ENCODE measurements around the gene CDKAL1. TPM values are rescaled to one million over a fixed set of nuclear protein-coding genes. Genes with fewer than 3 reads are reported as not detected.

Gene CDKAL1
- total and polyA plus RNA-seq, 10 of the 15 experiments (the other 5 are each of a cell fraction or from before 2014, with no cell fraction given), result 10.7 to 26.9 (median 17.3) TPM

- no peak for TF ChIP-seq KDM1A (IDR thresholded peaks at IDR 0.05; ENCODE audit: borderline replicate concordance)
- no peak for TF ChIP-seq SMAD5 (IDR thresholded peaks at IDR 0.05; ENCODE audit: low read depth)
- no peak for TF ChIP-seq NRF1 (conservative IDR thresholded peaks at IDR 0.05; ENCODE audit: low read depth, low read length)
- no peak for TF ChIP-seq RCOR1 (conservative IDR thresholded peaks at IDR 0.05; ENCODE audit: low read depth, low read length)
Observed at GRCh38 chr6:21132856-21133838, 598.9 kb downstream of the CDKAL1 start (continued).

GRCh38 chr6:21133901-21134300 is 599.6 kb downstream of the CDKAL1 start:
- SMC1A ChIA-PET (ENCODE audit: uncharacterized antibody, unreplicated experiment), result interaction anchor here (0.6 to 1.3 kb wide), 4 partner anchors 14 to 58 kb away, joined by 3 to 5 read pairs (median 4); no protein-coding TSS in a partner anchor
- H2AFZ ChIP-seq (ENCODE audit: control insufficient read depth, low read depth, low read length), result no peak overlapping the region
- no peak for FAIRE-seq
- H3K9me3 ChIP-seq (replicated peaks; ENCODE audit: control insufficient read depth, insufficient read depth, low read length), result no peaks in the 10 kb centered on the region
- in situ Hi-C loops (cut with MboI) (no loop called here), intact Hi-C loops (cut with micrococcal nuclease; ENCODE audit: unreplicated experiment) (no loop called here)
- CTCF ChIA-PET, result no interaction called here
- WGBS (ENCODE audit: insufficient coverage, insufficient replicate concordance, low lambda C conversion rate, missing lambda C conversion rate), result 88% methylated on average over 6 of the region's 6 CpGs
- ATAC-seq, result no peak
- H4K20me1 ChIP-seq (ENCODE audit: control insufficient read depth, insufficient read depth), result no peaks in the 10 kb centered on the region
- H3K79me2 ChIP-seq (ENCODE audit: control insufficient read depth, insufficient read depth, low read length), result no peaks in the 10 kb centered on the region
- no peaks in the 10 kb centered on the region for H3K36me3 ChIP-seq (ENCODE audit: control insufficient read depth in 2 of 2, insufficient read depth in 2 of 2, low read length in 1 of 2)
- no peak overlapping the region for H3K9ac ChIP-seq (ENCODE audit: control insufficient read depth, insufficient read depth, low read length)
- H3K4me3 ChIP-seq, result no peak overlapping the region
- TF ChIP-seq HDAC2 (IDR thresholded peaks at IDR 0.05) (no peak), PKNOX1 (IDR thresholded peaks at IDR 0.05) (no peak), SUPT20H (IDR thresholded peaks at IDR 0.05; ENCODE audit: borderline replicate concordance, control insufficient read depth, low read depth, low read length) (no peak), CEBPZ (IDR thresholded peaks at IDR 0.05; ENCODE audit: low read depth, low read length) (no peak), IRF4 (IDR thresholded peaks at IDR 0.05; ENCODE audit: low read depth, low read length) (no peak), NRF1 (conservative IDR thresholded peaks at IDR 0.05; ENCODE audit: low read depth, low read length) (no peak), BRCA1 (IDR thresholded peaks at IDR 0.05; ENCODE audit: low read depth, low read length) (no peak), TCF7 (IDR thresholded peaks at IDR 0.05; ENCODE audit: borderline replicate concordance) (no peak), IKZF1 (conservative IDR thresholded peaks at IDR 0.05) (no peak), YY1 (IDR thresholded peaks at IDR 0.05; ENCODE audit: low read depth, low read length) (no peak), SIX5 (IDR thresholded peaks at IDR 0.05; ENCODE audit: low read depth, low read length, severe bottlenecking) (no peak), NFYB (IDR thresholded peaks at IDR 0.05; ENCODE audit: insufficient read depth, low read depth, low read length) (no peak), CHD1 (IDR thresholded peaks at IDR 0.05; ENCODE audit: low read depth, low read length) (no peak)
- BruUV-seq (replicated peaks), result no TSS peak
- POLR2A ChIA-PET, result interaction anchor here (1.6 kb wide), 1 partner anchor 11 kb away, joined by 3 read pairs; no protein-coding TSS in a partner anchor
- RAD21 ChIA-PET (ENCODE audit: unreplicated experiment), result no interaction called here
- H3K27me3 ChIP-seq (replicated peaks in 1 of 2; ENCODE audit: control insufficient read depth in 2 of 2, insufficient read depth in 2 of 2, low read length in 1 of 2), result no peaks in the 10 kb centered on the region
- H3K4me1 ChIP-seq (ENCODE audit: control insufficient read depth, insufficient read depth, low read length), result no peaks in the 10 kb centered on the region
- H3K27ac ChIP-seq (ENCODE audit: control insufficient read depth, insufficient read depth), result no peak overlapping the region
- DNase-seq (ENCODE audit: low read depth, low spot score), result no peak
- H3K4me2 ChIP-seq (ENCODE audit: control insufficient read depth, insufficient read depth), result no peak overlapping the region
